HG03095 (cell line): ENCODE measurements around the gene SMARCA4.
"Not testable (repeated sequence)": the region's sequence is repeated elsewhere in the genome, so short reads cannot be mapped to it uniquely, and the experiment has no call there.

Experiments used
- ATAC-seq: cut with Tn5 transposase; IDR thresholded peaks from one replicate; pipeline ENCODE4 v1.9.1; 2021; ENCODE audit warnings: moderate library complexity; ENCODE audit not compliant: unreplicated experiment

Gene SMARCA4

GRCh38 chr19:11093689-11094238 is 132.9 kb downstream of the SMARCA4 start:
- ATAC-seq = no peak

- no peak for ATAC-seq
Observed at GRCh38 chr19:11094520-11094894, 133.7 kb downstream of the SMARCA4 start.

GRCh38 chr19:11096210-11096841 is 135.5 kb downstream of the SMARCA4 start:
- ATAC-seq = no peak

DNA sequence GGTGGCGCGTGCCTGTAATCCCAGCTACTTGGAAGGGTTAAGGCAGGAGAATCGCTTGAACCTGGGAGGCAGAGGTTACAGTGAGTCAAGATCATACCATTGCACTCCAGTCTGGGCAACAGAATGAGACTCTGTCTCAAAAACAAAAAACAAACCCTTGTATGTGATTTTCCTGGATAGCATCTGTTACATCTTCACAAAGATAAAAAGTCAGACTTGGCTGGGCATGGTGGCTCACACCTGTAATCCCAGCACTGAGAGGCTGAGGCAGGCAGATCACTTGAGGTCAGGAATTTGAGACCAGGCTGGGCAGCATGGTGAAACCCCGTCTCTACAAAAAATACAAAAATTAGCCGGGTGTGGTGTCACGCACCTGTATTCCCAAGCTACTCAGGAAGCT is 136.5 kb downstream of the SMARCA4 start:
- ATAC-seq = not testable (repeated sequence)

DNA sequence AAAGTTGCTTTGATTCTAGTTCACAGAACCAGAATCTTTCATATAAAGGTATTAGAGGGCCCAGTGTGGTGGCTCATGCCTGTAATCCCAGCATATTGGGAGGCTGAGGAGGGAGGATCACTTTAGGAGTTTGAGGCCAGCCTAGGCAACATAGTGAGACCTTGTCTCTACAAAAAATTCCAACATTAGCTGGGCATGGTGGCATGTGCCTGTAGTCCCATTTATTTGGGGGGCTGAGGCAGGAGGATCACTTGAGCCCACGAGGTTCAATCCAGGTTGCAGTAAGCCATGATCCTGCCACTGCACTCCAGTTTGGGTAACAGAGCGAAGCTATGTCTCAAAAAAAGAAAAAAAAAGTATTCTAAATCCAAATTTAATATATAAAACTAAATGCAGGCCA is 137.5 kb downstream of the SMARCA4 start:
- no peak for ATAC-seq

GRCh38 chr19:11098861-11099260 is 138.0 kb downstream of the SMARCA4 start:
- ATAC-seq = no peak

- no peak for ATAC-seq
Observed at GRCh38 chr19:11100049-11100448, 139.2 kb downstream of the SMARCA4 start.

DNA sequence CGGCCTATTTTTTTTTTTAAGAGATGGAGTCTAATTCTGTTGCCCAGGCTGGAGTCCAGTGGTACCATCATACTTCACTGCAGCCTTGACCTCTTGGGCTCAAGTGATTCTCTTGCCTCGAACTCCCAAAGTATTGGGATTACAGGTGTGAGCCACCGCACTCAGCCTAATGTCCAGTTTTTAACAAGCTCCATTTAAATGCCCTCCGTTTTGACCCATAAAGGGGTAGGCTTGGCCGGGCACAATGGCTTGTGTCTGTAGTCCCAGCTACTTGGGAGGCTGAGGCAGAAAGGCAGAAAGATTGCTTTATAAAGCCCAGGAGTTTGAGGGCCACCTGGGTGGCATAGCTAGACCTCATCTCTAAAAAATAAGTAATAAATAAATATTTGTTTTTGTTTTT is 140.2 kb downstream of the SMARCA4 start:
- no peak for ATAC-seq

- no peak for ATAC-seq
Observed at GRCh38 chr19:11102944-11103343, 142.1 kb downstream of the SMARCA4 start.

DNA sequence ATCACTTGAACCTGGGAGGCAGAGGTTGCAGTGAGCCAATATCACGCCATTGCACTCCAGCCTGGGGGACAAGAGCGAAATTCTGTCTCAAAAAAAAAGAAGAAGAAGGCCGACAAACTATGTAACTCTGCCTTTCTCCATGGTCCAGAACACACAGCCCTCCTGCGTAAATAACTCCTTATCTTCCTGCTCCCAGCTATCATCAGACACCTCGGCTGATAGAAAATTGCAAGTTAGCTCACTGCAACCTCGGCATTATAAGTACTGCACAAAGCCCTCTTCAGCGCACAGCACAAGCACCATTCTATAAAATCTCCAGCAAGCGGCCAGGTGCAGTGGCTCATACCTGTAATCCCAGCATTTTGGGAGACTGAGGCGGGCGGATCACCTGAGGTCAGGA is 142.8 kb downstream of the SMARCA4 start:
- ATAC-seq = not testable (repeated sequence)

DNA sequence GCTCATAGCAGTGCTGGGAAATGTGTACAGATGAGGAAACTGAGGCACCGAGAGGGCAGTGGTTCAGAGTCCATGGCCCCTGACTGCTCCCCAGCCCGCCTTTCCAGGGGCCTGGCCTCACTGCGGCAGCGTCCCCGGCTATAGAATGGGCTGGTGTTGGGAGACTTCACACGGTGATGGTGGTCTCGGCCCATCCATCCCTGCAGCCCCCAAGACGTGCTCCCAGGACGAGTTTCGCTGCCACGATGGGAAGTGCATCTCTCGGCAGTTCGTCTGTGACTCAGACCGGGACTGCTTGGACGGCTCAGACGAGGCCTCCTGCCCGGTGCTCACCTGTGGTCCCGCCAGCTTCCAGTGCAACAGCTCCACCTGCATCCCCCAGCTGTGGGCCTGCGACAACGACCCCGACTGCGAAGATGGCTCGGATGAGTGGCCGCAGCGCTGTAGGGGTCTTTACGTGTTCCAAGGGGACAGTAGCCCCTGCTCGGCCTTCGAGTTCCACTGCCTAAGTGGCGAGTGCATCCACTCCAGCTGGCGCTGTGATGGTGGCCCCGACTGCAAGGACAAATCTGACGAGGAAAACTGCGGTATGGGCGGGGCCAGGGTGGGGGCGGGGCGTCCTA is 144.3 kb downstream of the SMARCA4 start:
- no peak for ATAC-seq

- no peak for ATAC-seq
Observed at GRCh38 chr19:11106477-11106876, 145.6 kb downstream of the SMARCA4 start.

DNA sequence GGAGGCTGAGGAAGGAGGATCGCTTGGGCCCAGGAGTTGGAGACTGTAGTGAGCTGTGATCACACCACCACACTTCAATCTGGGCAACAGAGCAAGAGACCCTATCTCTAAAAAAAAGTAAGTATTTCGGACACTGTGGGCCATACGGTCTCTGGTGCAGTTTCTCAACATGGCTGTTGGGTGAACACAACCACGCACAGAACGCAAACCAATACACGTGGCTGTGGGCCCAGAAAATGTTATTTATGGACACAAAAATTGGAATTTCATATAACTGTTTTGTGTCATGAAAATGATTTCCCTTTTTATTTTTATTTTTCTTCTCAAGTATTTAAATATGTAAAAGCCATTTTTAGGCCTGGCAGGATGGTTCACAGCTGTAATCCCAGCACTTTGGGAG is 147.9 kb downstream of the SMARCA4 start:
- no peak for ATAC-seq

- no peak for ATAC-seq
Observed at GRCh38 chr19:11111117-11111770, 150.4 kb downstream of the SMARCA4 start.

DNA sequence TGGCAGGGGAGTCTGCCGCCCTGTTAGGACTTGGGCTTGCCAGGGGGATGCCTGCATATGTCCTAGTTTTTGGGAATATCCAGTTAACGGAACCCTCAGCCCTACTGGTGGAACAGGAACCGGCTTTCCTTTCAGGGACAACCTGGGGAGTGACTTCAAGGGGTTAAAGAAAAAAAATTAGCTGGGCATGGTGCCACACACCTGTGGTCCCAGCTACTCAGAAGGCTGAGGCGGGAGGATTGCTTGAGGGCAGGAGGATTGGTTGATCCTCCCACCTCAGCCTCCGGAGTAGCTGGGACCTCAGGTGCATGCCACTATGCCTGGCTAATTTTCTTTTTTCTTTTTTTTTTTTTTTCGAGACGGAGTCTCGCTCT is 150.9 kb downstream of the SMARCA4 start:
- ATAC-seq = no peak
